GM23338 (cell line): ENCODE data around the gene GSN. TPM values are rescaled to one million over a fixed set of nuclear protein-coding genes. Genes with fewer than 3 reads are reported as not detected.

Experiments used
- ATAC-seq: fragments of 200-7000 bp; cut with Tn5 transposase; 3 replicates; pipeline ENCODE4 v1.9.1; 2020
- DNase-seq: peaks from one replicate; pipeline ENCODE4 v3.0.0-alpha.2; 2015; ENCODE audit warnings: low spot score
- H2AFZ ChIP-seq: fragments of 200-600 bp; sonication (generic); 2 replicates; pipeline ENCODE4 v1.8.0; 2016; ENCODE audit warnings: antibody characterized with exemption, mild to moderate bottlenecking, moderate library complexity
- H3F3A ChIP-seq: fragments of 200-600 bp; sonication (generic); replicated peaks from 2 replicates; pipeline ENCODE4 v1.8.0; 2017; ENCODE audit warnings: antibody characterized with exemption, mixed run types, low read depth
- H3K27ac ChIP-seq: fragments of 200-600 bp; sonication (generic); 2 replicates; pipeline ENCODE4 v1.6.1; 2016; ENCODE audit warnings: low read depth
- H3K27me3 ChIP-seq: fragments of 200-600 bp; sonication (generic); 2 replicates; pipeline ENCODE4 v1.8.0; 2016; ENCODE audit warnings: mild to moderate bottlenecking, mixed run types, moderate library complexity; ENCODE audit not compliant: insufficient read depth
- H3K36me3 ChIP-seq: fragments of 200-600 bp; sonication (generic); 2 replicates; pipeline ENCODE4 v1.8.0; 2016; ENCODE audit warnings: mild to moderate bottlenecking; ENCODE audit not compliant: insufficient read depth
- H3K4me1 ChIP-seq: fragments of 200-600 bp; sonication (generic); 2 replicates; pipeline ENCODE4 v1.8.0; 2016; ENCODE audit warnings: mild to moderate bottlenecking, moderate library complexity; ENCODE audit not compliant: insufficient read depth
- H3K4me2 ChIP-seq: fragments of 200-600 bp; sonication (generic); 2 replicates; pipeline ENCODE4 v1.7.1; 2017; ENCODE audit warnings: mixed run types
- H3K4me3 ChIP-seq: fragments of 200-600 bp; sonication (generic); 2 replicates; pipeline ENCODE4 v1.6.1; 2016; ENCODE audit warnings: mixed run types
- H3K79me2 ChIP-seq: fragments of 200-600 bp; sonication (generic); replicated peaks from 2 replicates; pipeline ENCODE4 v1.8.0; 2017; ENCODE audit warnings: mild to moderate bottlenecking; ENCODE audit not compliant: insufficient read depth
- H3K9me2 ChIP-seq: fragments of 200-600 bp; sonication (generic); 2 replicates; pipeline ENCODE4 v1.8.0; 2017; ENCODE audit not compliant: insufficient read depth
- H4K20me1 ChIP-seq: fragments of 200-600 bp; sonication (generic); replicated peaks from 2 replicates; pipeline ENCODE4 v1.8.0; 2017; ENCODE audit warnings: mild to moderate bottlenecking; ENCODE audit not compliant: insufficient read depth
- H3K27ac Mint-ChIP-seq: 2 replicates; pipeline ENCODE4 v1.8.0; 2020; ENCODE audit warnings: inconsistent platforms, mild to moderate bottlenecking, moderate library complexity, mixed read lengths
- H3K27me3 Mint-ChIP-seq: 3 replicates; pipeline ENCODE4 v1.8.0; 2022; ENCODE audit warnings: low read depth, mild to moderate bottlenecking, moderate library complexity, mixed read lengths, inconsistent platforms; ENCODE audit not compliant: insufficient read depth, poor library complexity
- H3K36me3 Mint-ChIP-seq: 3 replicates; pipeline ENCODE4 v1.8.0; 2021; ENCODE audit warnings: low read depth, mild to moderate bottlenecking, inconsistent platforms, moderate library complexity, mixed read lengths
- H3K4me1 Mint-ChIP-seq: 3 replicates; pipeline ENCODE4 v1.8.0; 2020; ENCODE audit warnings: mild to moderate bottlenecking, inconsistent platforms, mixed read lengths
- H3K4me3 Mint-ChIP-seq: 3 replicates; pipeline ENCODE4 v1.8.0; 2021; ENCODE audit warnings: moderate library complexity, mild to moderate bottlenecking, inconsistent platforms, mixed read lengths
- H3K9me3 Mint-ChIP-seq: 3 replicates; pipeline ENCODE4 v1.8.0; 2020; ENCODE audit warnings: moderate library complexity, mild to moderate bottlenecking, inconsistent platforms, mixed read lengths
- CREB1 ChIP-seq: fragments of 250-450 bp; sonication (Bioruptor Pico); IDR thresholded peaks from 2 replicates; pipeline ENCODE4 v1.5.0; 2020; ENCODE audit warnings: low read depth, mild to moderate bottlenecking, moderate library complexity
- CTCF ChIP-seq, 2 experiments: fragments of 200-600 bp in 1 of 2; sonication (generic) in 1 of 2; conservative IDR thresholded peaks; 2 replicates each; pipeline versions ENCODE4 v1.5.1 to v1.6.1; 2016 to 2017; ENCODE audit warnings: antibody characterized with exemption in 2 of 2, low read depth in 2 of 2, mild to moderate bottlenecking in 2 of 2, moderate library complexity in 1 of 2
- ETS1 ChIP-seq: IDR thresholded peaks from 2 replicates; pipeline ENCODE4 v1.6.1; 2016; ENCODE audit warnings: antibody characterized with exemption
- EZH2 ChIP-seq: fragments of 200-600 bp; sonication (generic); IDR thresholded peaks from one replicate; pipeline ENCODE4 v1.8.0; 2017; ENCODE audit warnings: antibody characterized with exemption, mild to moderate bottlenecking, low read depth; ENCODE audit not compliant: unreplicated experiment
- EZH2phosphoT487 ChIP-seq: fragments of 200-600 bp; sonication (generic); IDR thresholded peaks from one replicate; pipeline ENCODE4 v1.8.1; 2018; ENCODE audit warnings: antibody characterized with exemption; ENCODE audit not compliant: unreplicated experiment
- JUNB ChIP-seq: IDR thresholded peaks from one replicate; pipeline ENCODE4 v1.6.1; 2016; ENCODE audit warnings: antibody characterized with exemption; ENCODE audit not compliant: unreplicated experiment
- NANOG ChIP-seq: IDR thresholded peaks from 2 replicates; pipeline ENCODE4 v1.6.1; 2016; ENCODE audit warnings: antibody characterized with exemption, borderline replicate concordance
- POLR2AphosphoS5 ChIP-seq: IDR thresholded peaks from 2 replicates; pipeline ENCODE4 v1.6.1; 2016; ENCODE audit warnings: antibody characterized with exemption, low read depth
- REST ChIP-seq: IDR thresholded peaks from one replicate; pipeline ENCODE4 v1.6.1; 2018; ENCODE audit warnings: antibody characterized with exemption; ENCODE audit not compliant: unreplicated experiment
- STAT1 ChIP-seq: IDR thresholded peaks from one replicate; pipeline ENCODE4 v1.6.1; 2016; ENCODE audit warnings: antibody characterized with exemption; ENCODE audit not compliant: unreplicated experiment
- ZNF114 ChIP-seq: fragments of 250-450 bp; sonication (Bioruptor Pico); IDR thresholded peaks from 2 replicates; pipeline ENCODE4 v1.5.0; 2020; ENCODE audit warnings: mild to moderate bottlenecking, moderate library complexity
- ZNF331 ChIP-seq: fragments of 250-450 bp; sonication (Bioruptor Pico); IDR thresholded peaks from 2 replicates; pipeline ENCODE4 v1.5.0; 2020; ENCODE audit warnings: low read depth, mild to moderate bottlenecking, moderate library complexity
- ZNF462 ChIP-seq: fragments of 250-450 bp; sonication (Bioruptor Pico); IDR thresholded peaks from 2 replicates; pipeline ENCODE4 v1.5.0; 2020; ENCODE audit warnings: mild to moderate bottlenecking, moderate library complexity
- polyA plus RNA-seq: library from polyadenylated mRNA; unstranded; fragments of >200 nt; fragmentation: Nextera tagmentation; extraction: Ambion mirVana; gene quantifications from 2 replicates; pipeline ENCODE4 v1.2.1, GENCODE V29; 2016
- total RNA-seq: library from RNA; depleted of rRNA; stranded (reverse); fragments of >200 nt; shearing (Covaris generic); gene quantifications from 2 replicates; pipeline ENCODE4 v1.2.3, GENCODE V29; 2014

The GSN gene
- total and polyA plus RNA-seq, 2 experiments from 2014 or later: 30.2 to 85.7 TPM

GRCh38 chr9:121294866-121295661, 27.1 kb downstream of the GSN start:
- Mint-ChIP-seq H3K27me3 (peaks cover 6% of the 10 kb centered on the region), H3K27ac (no peak overlapping the region), H3K36me3 (peaks cover 4% of the 10 kb centered on the region; the same call in 1 of the 3 replicates), H3K4me3 (no peak overlapping the region), H3K4me1 (peaks cover 26% of the 10 kb centered on the region), H3K9me3 (no peaks in the 10 kb centered on the region)
- H3K36me3 ChIP-seq: no peaks in the 10 kb centered on the region
- peaks cover 12% of the 10 kb centered on the region for H3K4me1 ChIP-seq
- H3K4me2 ChIP-seq: no peak overlapping the region
- ATAC-seq (no peak), DNase-seq (no peak)
- no peak overlapping the region for H2AFZ ChIP-seq
- H3F3A ChIP-seq: 0 out of 2 replicates have a peak, but pooled peaks cover 8% of the 10 kb centered on the region
- TF ChIP-seq POLR2AphosphoS5: no peak
- no peak for TF ChIP-seq EZH2
- no peak for TF ChIP-seq STAT1
- TF ChIP-seq ZNF331: no peak
- no peak for TF ChIP-seq ZNF462 (CRISPR knock-in tag)
- no peak for TF ChIP-seq ZNF114 (CRISPR knock-in tag)
- TF ChIP-seq JUNB: no peak
- TF ChIP-seq ETS1: no peak
- TF ChIP-seq CREB1 (CRISPR knock-in tag): no peak
- TF ChIP-seq NANOG: no peak
- TF ChIP-seq EZH2phosphoT487: no peak
- no peak for TF ChIP-seq CTCF (conservative IDR thresholded peaks at IDR 0.05; ENCODE audit: low read depth in 2 of 2)
- no peak for TF ChIP-seq REST
- H3K9me2 ChIP-seq: no peaks in the 10 kb centered on the region
- no peaks in the 10 kb centered on the region; the same call in 1 of the 2 replicates for H4K20me1 ChIP-seq
- peaks cover 10% of the 10 kb centered on the region for H3K27me3 ChIP-seq
- H3K4me3 ChIP-seq: no peak overlapping the region
- no peaks in the 10 kb centered on the region for H3K79me2 ChIP-seq
- H3K27ac ChIP-seq: no peak overlapping the region
